Tracheal epithelial cell (primary cell): ENCODE data around the gene CCDC198. TPM values are rescaled to one million over a fixed set of nuclear protein-coding genes. Genes with fewer than 3 reads are reported as not detected.

Experiments used
- total RNA-seq: library from RNA; depleted of rRNA; stranded (reverse); fragments of >200 nt; gene quantifications from 2 replicates; pipeline ENCODE4 v1.2.1, GENCODE V29; 2014

CCDC198 gene
- under 0.01 and 6.5 TPM in 2 replicates for total RNA-seq

GRCh38 chr14:57493467-57494181 lies at the start of gene CCDC198:
TSS of gene CCDC198 (minus strand) at chr14:57493857. CDS start at chr14:57493715, 142 bp downstream.

Other genes with a start within 250 kb of the CCDC198 start
- 51.2 and 54.5 TPM in 2 replicates for gene EXOC5, start 225.0 kb downstream of the CCDC198 start, total RNA-seq
- gene AP5M1, start 224.9 kb downstream of the CCDC198 start, total RNA-seq, result 15.2 and 20.2 TPM in 2 replicates
- gene NAA30, start 103.3 kb downstream of the CCDC198 start, total RNA-seq, result 16.8 and 19.0 TPM in 2 replicates